Esophagus squamous epithelium (tissue), 5 donors: ENCODE results near the gene TANC1. TPM values are rescaled to one million over a fixed set of nuclear protein-coding genes. Genes with fewer than 3 reads are reported as not detected.
A peak's percentile ranks its signal among the peaks of the same experiment; 100 is the strongest.

Experiments used
- DNase-seq: peaks from one replicate; lab custom pipeline; 2025; lab: John Stamatoyannopoulos, UW
- H3K27ac ChIP-seq, 4 donors: fragments of 200-600 bp; sonication (generic); one replicate each; pipeline ENCODE4 v1.5.1; 2016 to 2019; ENCODE audit warnings: mild to moderate bottlenecking in 1 of 4
- H3K27me3 ChIP-seq, 4 donors: fragments of 200-600 bp; sonication (generic); 1 replicate in 3 of 4; 2 replicates in 1 of 4; pipeline versions ENCODE4 v1.5.1 to v1.6.0; 2017 to 2021; ENCODE audit warnings: antibody characterized with exemption in 1 of 4
- H3K36me3 ChIP-seq, 3 donors: fragments of 200-600 bp; sonication (generic); one replicate each; pipeline ENCODE4 v1.5.1; 2016 to 2019
- H3K4me1 ChIP-seq, 3 donors: fragments of 200-600 bp; sonication (generic); one replicate each; pipeline ENCODE4 v1.5.1; 2017 to 2019
- H3K4me3 ChIP-seq, 4 donors: fragments of 200-600 bp; sonication (generic); 1 replicate in 3 of 4; 2 replicates in 1 of 4; pipeline ENCODE4 v1.5.1; 2016 to 2019; ENCODE audit warnings: mild to moderate bottlenecking in 2 of 4, moderate library complexity in 1 of 4
- H3K9me3 ChIP-seq, 3 donors: fragments of 200-600 bp; sonication (generic); one replicate each; pipeline ENCODE4 v1.5.1; 2016 to 2019
- CTCF ChIP-seq, 6 experiments: fragments of 450-650 bp in 4 of 6; fragments of 200-600 bp in 2 of 6; sonication (generic) in 2 of 6; IDR thresholded peaks; one replicate each; pipeline ENCODE4 v1.5.1; 2016 to 2019; ENCODE audit warnings: antibody characterized with exemption in 6 of 6, mild to moderate bottlenecking in 4 of 6, moderate library complexity in 4 of 6
- POLR2A ChIP-seq, 4 donors: fragments of 450-650 bp; IDR thresholded peaks; one replicate each; pipeline ENCODE4 v1.6.1; 2017; ENCODE audit warnings: antibody characterized with exemption in 4 of 4, mild to moderate bottlenecking in 4 of 4, moderate library complexity in 3 of 4
- WGBS, 2 donors: methylation state at CpG; one replicate each; pipeline ENCODE4 v1.1.5; 2018; 5-methylcytosine and 5-hydroxymethylcytosine counted together
- intact Hi-C: fragments of 100-400 bp; cut with DNase I; formaldehyde crosslinking; loops from one replicate; pipeline ENCODE4 v1.15.0; 2022
- total RNA-seq, 4 donors: library from RNA; depleted of rRNA; stranded (reverse); fragments of >200 nt; gene quantifications; one replicate each; pipeline ENCODE4 v1.1.0, GENCODE V29; 2016
- donor health status: DM: yes; HTN: yes; CAD: no.

The TANC1 gene
- total RNA-seq, 4 donors from 2014 or later: 29.4 to 54.5 (median 42.2) TPM

- no peaks in the 10 kb centered on the region for H3K27me3 ChIP-seq
- WGBS, 2 donors: 71 to 100% methylated on average over 1 of the region's 1 CpG
- H3K27ac ChIP-seq: peak overlapping the region in 2 of 4 donors; percentile 7 to 36
- intact Hi-C loops: no loop called here
- DNase-seq: no peak
- H3K4me3 ChIP-seq: no peak overlapping the region
- TF ChIP-seq POLR2A (IDR thresholded peaks at IDR 0.05) (no peak), CTCF (IDR thresholded peaks at IDR 0.05) (no peak)
- peaks cover 0 to 3% (median 0%) of the 10 kb centered on the region in 3 donors for H3K36me3 ChIP-seq
- no peaks in the 10 kb centered on the region for H3K9me3 ChIP-seq
- peaks cover 16 to 88% (median 31%) of the 10 kb centered on the region in 3 donors for H3K4me1 ChIP-seq
Observed at GRCh38 chr2:159129269-159129668, 160.8 kb downstream of the TANC1 start.

- H3K4me3 ChIP-seq: no peak overlapping the region
Observed at GRCh38 chr2:159129824-159130223, 161.4 kb downstream of the TANC1 start.

GRCh38 chr2:159130302-159130701, 161.9 kb downstream of the TANC1 start:
- Histone ChIP-seq H3K4me1 (peaks cover 19 to 88% (median 31%) of the 10 kb centered on the region in 3 donors), H3K4me3 (no peak overlapping the region), H3K27ac (peak overlapping the region in 2 of 4 donors; percentile 7 to 36), H3K9me3 (no peaks in the 10 kb centered on the region), H3K36me3 (peaks cover 0 to 3% (median 0%) of the 10 kb centered on the region in 3 donors), H3K27me3 (no peaks in the 10 kb centered on the region)
- 76 to 83% methylated on average over 6 of the region's 6 CpGs for WGBS, 2 donors
- intact Hi-C loops: no loop called here
- no peak for TF ChIP-seq POLR2A (IDR thresholded peaks at IDR 0.05)
- TF ChIP-seq CTCF (IDR thresholded peaks at IDR 0.05): no peak
- no peak for DNase-seq

More at GRCh38 chr2:159129824-159130223, 161.4 kb downstream of the TANC1 start:
- Histone ChIP-seq H3K27me3 (no peaks in the 10 kb centered on the region), H3K27ac (peak overlapping the region in 2 of 4 donors; percentile 7 to 36), H3K4me1 (peaks cover 16 to 88% (median 31%) of the 10 kb centered on the region in 3 donors), H3K9me3 (no peaks in the 10 kb centered on the region), H3K36me3 (peaks cover 0 to 3% (median 0%) of the 10 kb centered on the region in 3 donors)
- 67 to 73% methylated on average over 12 to 13 of the region's 13 CpGs for WGBS, 2 donors
- intact Hi-C loops: no loop called here
- no peak for TF ChIP-seq CTCF (IDR thresholded peaks at IDR 0.05)
- no peak for TF ChIP-seq POLR2A (IDR thresholded peaks at IDR 0.05)
- no peak for DNase-seq

GRCh38 chr2:159131267-159131913, 162.9 kb downstream of the TANC1 start:
- intact Hi-C loops: no loop called here
- H3K36me3 ChIP-seq: peaks cover 0 to 3% (median 0%) of the 10 kb centered on the region in 3 donors
- DNase-seq: no peak
- no peak for TF ChIP-seq CTCF (IDR thresholded peaks at IDR 0.05)
- TF ChIP-seq POLR2A (IDR thresholded peaks at IDR 0.05): no peak
- no peaks in the 10 kb centered on the region for H3K27me3 ChIP-seq
- WGBS, 2 donors: 89 to 92% methylated on average over 6 to 7 of the region's 7 CpGs
- no peak overlapping the region for H3K4me3 ChIP-seq
- H3K4me1 ChIP-seq: peaks cover 22 to 88% (median 35%) of the 10 kb centered on the region in 3 donors
- H3K27ac ChIP-seq: peak overlapping the region in 2 of 4 donors; percentile 49 to 77
- H3K9me3 ChIP-seq: no peaks in the 10 kb centered on the region

- H3K27ac ChIP-seq: peak overlapping the region in 3 of 4 donors; percentile 45 to 77 (median 49)
- H3K4me3 ChIP-seq: no peak overlapping the region
- intact Hi-C loops: no loop called here
- TF ChIP-seq CTCF (IDR thresholded peaks at IDR 0.05): no peak
- no peak for TF ChIP-seq POLR2A (IDR thresholded peaks at IDR 0.05)
- DNase-seq: no peak
- H3K9me3 ChIP-seq: no peaks in the 10 kb centered on the region
- no peaks in the 10 kb centered on the region for H3K27me3 ChIP-seq
- WGBS, 2 donors: 27 to 31% methylated on average over 4 of the region's 4 CpGs
- peaks cover 24 to 88% (median 38%) of the 10 kb centered on the region in 3 donors for H3K4me1 ChIP-seq
- peaks cover 0 to 3% (median 0%) of the 10 kb centered on the region in 3 donors for H3K36me3 ChIP-seq
Observed at GRCh38 chr2:159131914-159132281, 163.5 kb downstream of the TANC1 start.
